Activated CD4-positive, alpha-beta memory T cell treated with anti-CD3 and anti-CD28 coated beads, Interleukin-2, amount 10 ng/mL, durations not matched to agents 7 days and 5 days (primary cell): ENCODE measurements around the gene SNX27. TPM values are rescaled to one million over a fixed set of nuclear protein-coding genes. Genes with fewer than 3 reads are reported as not detected.
"Not testable (repeated sequence)": the region's sequence is repeated elsewhere in the genome, so short reads cannot be mapped to it uniquely, and the experiment has no call there.

Source experiments
- CTCF ChIA-PET: fragments of 350-600 bp; sonication (Branson Sonifier 250); formaldehyde crosslinking; loops from one replicate; lab custom pipeline; 2021; ENCODE audit warnings: antibody characterized with exemption, inconsistent platforms; lab: Charles Lee
- POLR2A ChIA-PET: fragments of 350-600 bp; sonication (Branson Sonifier 250); formaldehyde crosslinking; loops from one replicate; lab custom pipeline; 2021; ENCODE audit warnings: antibody characterized with exemption; lab: Charles Lee
- DNase-seq: peaks from one replicate; pipeline ENCODE4 v3.0.0-alpha.2; 2020
- H3K27ac Mint-ChIP-seq: one replicate; pipeline ENCODE4 v1.8.0; 2021; ENCODE audit warnings: mild to moderate bottlenecking, mixed read lengths
- H3K27me3 Mint-ChIP-seq: one replicate; pipeline ENCODE4 v1.8.0; 2021; ENCODE audit warnings: mixed read lengths
- H3K36me3 Mint-ChIP-seq: one replicate; pipeline ENCODE4 v1.8.0; 2021; ENCODE audit warnings: low read depth, mixed read lengths
- H3K4me1 Mint-ChIP-seq: one replicate; pipeline ENCODE4 v1.8.0; 2021; ENCODE audit warnings: mixed read lengths
- H3K4me3 Mint-ChIP-seq: one replicate; pipeline ENCODE4 v1.8.0; 2021; ENCODE audit warnings: mild to moderate bottlenecking, mixed read lengths
- H3K9me3 Mint-ChIP-seq: one replicate; pipeline ENCODE4 v1.8.0; 2021; ENCODE audit warnings: mixed read lengths
- total RNA-seq, 2 experiments: library from RNA; stranded (reverse); gene quantifications; one replicate each; pipeline ENCODE4 v1.2.3, GENCODE V29; 2021

The SNX27 gene
- total RNA-seq, 2 experiments from 2014 or later = 28.9 to 29.6 TPM

DNA sequence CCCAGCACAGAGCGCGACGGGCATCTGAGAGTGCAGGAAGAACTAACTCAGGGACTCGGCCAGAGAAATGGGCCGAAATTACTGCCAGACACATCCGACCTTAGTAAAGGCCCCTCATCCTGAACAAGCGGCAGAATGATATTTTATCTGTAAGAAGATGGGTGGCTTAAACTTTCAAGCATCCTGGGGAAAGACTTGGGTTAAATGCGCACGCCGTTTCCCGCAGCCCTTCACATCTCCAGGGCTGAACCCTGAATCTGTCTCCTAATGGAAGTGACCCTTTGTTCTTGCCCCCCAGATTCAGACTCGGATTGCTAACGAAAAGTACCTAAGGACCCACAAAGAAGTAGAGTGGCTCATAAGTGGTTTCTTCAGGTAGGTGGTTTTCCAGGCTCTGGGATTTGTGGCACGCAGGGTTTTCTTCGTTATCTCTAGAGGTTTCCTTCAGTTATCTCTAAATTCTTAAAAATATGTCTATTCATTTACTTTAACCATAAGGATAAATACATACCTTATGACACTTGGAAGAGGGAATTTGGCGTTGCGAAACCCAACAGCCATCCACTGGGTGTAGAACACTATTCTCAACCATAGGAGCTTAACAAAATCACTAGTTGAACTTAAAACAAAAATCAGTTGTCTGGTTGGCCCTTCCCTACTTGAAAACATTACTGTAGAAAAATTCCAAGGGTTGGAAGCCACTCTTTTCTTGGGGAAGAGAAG lies 110.1 kb downstream of the SNX27 start:
- Mint-ChIP-seq H3K4me3 (peak overlapping the region; percentile 52), H3K36me3 (no peaks in the 10 kb centered on the region), H3K27me3 (peaks cover 67% of the 10 kb centered on the region), H3K4me1 (peaks cover 20% of the 10 kb centered on the region), H3K27ac (no peak overlapping the region), H3K9me3 (no peaks in the 10 kb centered on the region)
- ChIA-PET POLR2A (no interaction called here), CTCF (interaction anchor here (2.5 kb wide), 1 partner anchor 13 kb away, joined by 10 read pairs; no protein-coding TSS in a partner anchor)
- DNase-seq = no peak

DNA sequence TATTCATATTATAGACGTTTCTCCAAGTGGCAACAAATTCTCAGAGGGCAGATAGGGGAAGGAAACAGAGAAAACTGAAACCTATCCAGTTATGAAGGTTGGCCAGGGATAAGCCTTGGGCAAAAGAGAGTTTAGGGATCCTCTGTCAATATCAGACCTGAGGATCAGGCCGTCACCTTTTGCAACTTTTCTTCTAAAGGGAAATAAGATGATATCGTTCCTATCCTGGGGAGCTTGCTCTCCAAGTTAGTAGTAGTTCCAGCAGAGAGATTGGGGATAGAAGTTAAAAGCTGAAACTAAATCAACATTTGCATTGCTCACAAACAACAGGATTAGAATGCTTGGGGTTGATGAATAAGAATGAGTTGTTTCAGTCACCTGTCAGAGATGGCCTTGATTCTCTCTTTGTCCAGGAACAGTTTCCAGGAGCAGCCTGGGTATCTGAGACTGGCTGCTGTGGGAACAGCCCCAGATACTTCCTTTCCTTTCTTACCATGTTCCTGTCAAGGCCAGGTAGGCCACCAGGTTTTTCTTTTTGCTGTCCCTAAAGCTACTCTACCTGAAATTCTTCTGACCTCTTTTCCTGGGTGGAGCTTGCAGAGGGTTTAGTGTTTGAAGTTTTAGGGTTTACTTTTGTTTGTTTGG lies 112.0 kb downstream of the SNX27 start:
- Mint-ChIP-seq H3K27ac (no peak overlapping the region), H3K27me3 (peaks cover 62% of the 10 kb centered on the region), H3K36me3 (no peaks in the 10 kb centered on the region), H3K4me1 (peaks cover 18% of the 10 kb centered on the region), H3K9me3 (no peaks in the 10 kb centered on the region), H3K4me3 (no peak overlapping the region)
- no peak for DNase-seq
- CTCF ChIA-PET = interaction anchor here (2.5 kb wide), 1 partner anchor 11 kb away, joined by 10 read pairs; no protein-coding TSS in a partner anchor
- POLR2A ChIA-PET = no interaction called here

DNA sequence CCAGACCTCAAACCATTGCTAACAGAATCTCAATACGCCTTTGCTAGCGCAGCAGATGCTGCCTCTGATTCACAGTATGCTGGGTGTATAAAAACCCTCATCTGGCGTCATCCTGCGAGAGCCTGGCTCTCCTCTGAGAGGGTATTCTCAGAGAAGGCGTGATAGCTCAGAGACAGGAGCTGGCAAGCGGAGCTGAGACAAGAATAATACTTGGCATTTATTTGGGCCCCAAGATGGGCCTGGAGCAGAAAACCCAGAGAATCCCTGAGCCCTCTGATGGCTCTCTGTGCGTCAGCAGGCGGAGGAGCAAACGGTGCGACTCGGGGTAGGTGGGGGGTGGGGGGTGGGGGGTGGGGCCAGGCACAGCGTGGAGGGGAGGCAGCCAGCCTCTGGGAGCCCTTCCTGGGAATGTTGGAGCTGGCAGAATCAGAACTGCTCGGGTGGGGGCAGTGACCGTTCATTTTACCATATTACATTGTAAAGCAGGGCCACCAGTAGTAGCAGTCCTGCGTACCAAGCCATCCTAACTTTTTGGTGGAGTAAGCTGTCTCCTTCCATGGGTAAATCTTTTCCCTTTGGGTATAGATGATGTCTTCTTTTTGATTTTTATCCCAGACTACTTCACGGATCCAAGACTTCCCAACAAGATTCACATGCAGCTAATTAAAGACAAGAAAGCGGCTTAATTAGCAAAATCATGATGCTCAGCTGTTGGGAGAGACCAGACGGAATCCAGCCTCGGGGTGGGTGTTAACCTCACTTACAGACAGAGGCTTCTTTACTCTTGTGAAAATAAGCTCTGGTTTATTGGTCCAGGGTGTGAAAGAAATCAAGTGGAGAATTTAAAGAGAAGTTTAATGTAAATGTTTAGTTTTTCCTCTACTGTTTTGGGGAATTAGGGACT lies 116.6 kb downstream of the SNX27 start:
- Mint-ChIP-seq H3K27me3 (peaks cover 43% of the 10 kb centered on the region), H3K27ac (no peak overlapping the region), H3K9me3 (no peaks in the 10 kb centered on the region), H3K4me3 (no peak overlapping the region), H3K36me3 (no peaks in the 10 kb centered on the region), H3K4me1 (no peaks in the 10 kb centered on the region)
- no peak for DNase-seq
- POLR2A ChIA-PET = no interaction called here
- CTCF ChIA-PET = interaction anchor here (0.9 kb wide), 1 partner anchor 131 kb away, joined by 3 read pairs; no protein-coding TSS in a partner anchor

DNA sequence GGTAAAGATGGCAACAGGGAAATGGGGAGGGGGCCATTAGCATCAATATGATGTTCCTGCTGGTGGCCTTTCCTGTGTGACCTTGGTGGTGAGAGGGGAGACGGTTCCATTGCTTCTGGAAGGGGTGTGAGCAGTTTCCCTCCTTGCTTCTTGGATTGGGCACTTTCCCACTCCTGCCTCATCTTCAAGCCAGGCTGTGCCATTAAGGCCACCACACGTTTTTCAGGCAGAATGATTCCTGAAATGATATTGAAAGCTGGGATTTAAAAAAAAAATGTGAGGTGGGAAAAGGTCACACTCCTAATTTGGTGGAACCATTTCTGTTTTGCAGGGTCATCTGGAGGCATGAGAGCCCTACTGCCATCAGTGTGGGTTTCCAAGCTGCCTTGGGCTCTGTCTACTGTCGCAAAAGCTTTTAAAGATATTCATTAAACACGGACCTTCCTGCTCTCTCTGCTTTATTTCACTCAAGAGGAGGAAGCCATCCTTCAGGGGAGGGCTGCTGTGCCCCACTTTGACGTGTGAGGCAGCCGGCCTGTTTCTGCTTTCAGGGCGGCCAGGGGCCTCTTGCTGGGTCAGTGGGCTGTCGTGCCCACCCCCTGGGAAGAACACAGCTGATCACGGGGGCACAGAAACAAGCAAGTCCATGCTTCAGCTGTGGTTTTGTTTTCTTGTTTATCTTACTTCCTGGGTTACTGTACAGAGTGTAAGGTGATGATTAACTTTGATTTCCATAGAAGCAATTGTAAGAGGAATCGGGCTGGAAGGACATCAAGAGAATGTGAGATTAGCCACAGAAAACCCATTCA lies 117.5 kb downstream of the SNX27 start:
- no peak overlapping the region for H3K4me3 Mint-ChIP-seq
- CTCF ChIA-PET = no interaction called here
- H3K9me3 Mint-ChIP-seq = no peaks in the 10 kb centered on the region
- DNase-seq = no peak
- H3K4me1 Mint-ChIP-seq = no peaks in the 10 kb centered on the region
- POLR2A ChIA-PET = interaction anchor here (1.0 kb wide), 1 partner anchor 14 kb away, joined by 3 read pairs; no protein-coding TSS in a partner anchor
- H3K27me3 Mint-ChIP-seq = peaks cover 39% of the 10 kb centered on the region
- H3K36me3 Mint-ChIP-seq = no peaks in the 10 kb centered on the region
- H3K27ac Mint-ChIP-seq = no peak overlapping the region

DNA sequence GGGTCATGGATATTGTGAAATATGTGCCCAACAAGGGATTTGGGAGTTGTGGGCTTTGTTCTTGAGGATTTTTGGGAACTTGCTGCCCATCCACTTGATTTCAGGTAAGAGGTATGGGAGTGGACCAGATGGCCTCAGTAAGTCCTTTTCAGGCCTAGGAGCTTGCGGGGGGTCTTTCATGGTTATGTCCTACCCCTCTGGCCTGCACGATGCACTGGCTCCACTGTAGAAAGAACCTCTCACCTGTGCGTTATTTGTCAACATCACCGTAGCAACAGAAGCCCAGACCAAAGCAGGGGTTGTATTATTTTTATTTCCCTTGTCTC lies 118.1 kb downstream of the SNX27 start:
- Mint-ChIP-seq H3K27ac (no peak overlapping the region), H3K4me1 (no peaks in the 10 kb centered on the region), H3K27me3 (peaks cover 37% of the 10 kb centered on the region), H3K36me3 (no peaks in the 10 kb centered on the region), H3K4me3 (no peak overlapping the region), H3K9me3 (no peaks in the 10 kb centered on the region)
- ChIA-PET CTCF (no interaction called here), POLR2A (interaction anchor here (1.0 kb wide), 1 partner anchor 14 kb away, joined by 3 read pairs; no protein-coding TSS in a partner anchor)
- DNase-seq = no peak

DNA sequence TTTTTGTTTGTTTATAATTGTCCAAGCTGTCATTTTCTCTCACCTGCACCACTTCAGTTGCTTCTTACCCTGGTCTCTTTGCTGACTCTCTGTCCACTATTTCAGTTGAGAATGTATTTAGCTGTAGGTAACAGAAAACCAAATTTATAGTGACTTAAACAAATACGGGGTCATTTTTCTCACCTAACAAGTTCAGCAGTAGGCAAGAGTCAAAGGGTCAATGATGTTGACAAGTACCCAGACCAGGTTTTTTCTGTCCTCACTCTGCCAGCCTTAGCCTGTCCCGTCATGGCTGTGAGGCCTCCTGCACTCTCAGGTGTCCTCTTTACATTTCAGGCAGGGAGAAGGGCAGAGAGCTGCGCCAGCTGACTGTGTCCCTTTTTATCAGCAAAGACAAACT lies 121.3 kb downstream of the SNX27 start:
- Mint-ChIP-seq H3K9me3 (peaks cover 11% of the 10 kb centered on the region), H3K36me3 (peaks cover 6% of the 10 kb centered on the region), H3K4me3 (no peak overlapping the region), H3K27me3 (peaks cover 19% of the 10 kb centered on the region), H3K27ac (no peak overlapping the region), H3K4me1 (no peaks in the 10 kb centered on the region)
- CTCF ChIA-PET = interaction anchor here (2.3 to 2.9 kb wide), 3 partner anchors 12 to 289 kb away, joined by 8 to 11 read pairs (median 10); no protein-coding TSS in a partner anchor
- no peak for DNase-seq
- POLR2A ChIA-PET = interaction anchor here (1.3 kb wide), 1 partner anchor 30 kb away, joined by 3 read pairs; the partner anchor contains the start of gene MRPL9

DNA sequence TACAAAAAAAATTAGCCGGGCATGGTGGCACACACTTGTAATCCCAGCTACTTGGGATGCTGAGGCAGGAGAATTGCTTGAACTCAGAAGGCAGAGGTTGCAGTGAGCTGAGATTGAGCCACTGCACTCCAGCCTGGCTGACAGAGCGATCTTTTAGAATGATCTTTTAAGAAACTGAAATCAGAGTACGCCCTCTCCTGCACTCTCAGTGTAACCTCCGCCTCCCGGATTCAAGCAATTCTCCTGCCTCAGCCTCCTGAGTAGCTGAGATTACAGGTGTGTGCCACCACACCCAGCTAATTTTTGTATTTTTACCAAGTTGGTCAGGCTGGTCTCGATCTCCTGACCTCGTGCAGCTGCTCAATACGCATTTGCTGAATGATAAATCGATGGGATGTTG lies 122.1 kb downstream of the SNX27 start:
- not testable (repeated sequence) for H3K4me1 Mint-ChIP-seq, H3K36me3 Mint-ChIP-seq, H3K4me3 Mint-ChIP-seq, DNase-seq, H3K27ac Mint-ChIP-seq
- H3K9me3 Mint-ChIP-seq = peaks cover 15% of the 10 kb centered on the region
- H3K27me3 Mint-ChIP-seq = peaks cover 14% of the 10 kb centered on the region
- ChIA-PET POLR2A (interaction anchor here (1.3 kb wide), 1 partner anchor 78 kb away, joined by 3 read pairs; no protein-coding TSS in a partner anchor), CTCF (interaction anchor here (0.9 to 2.9 kb wide), 13 partner anchors 11 to 436 kb away, joined by 3 to 17 read pairs (median 5); partner anchors contain the start of genes CELF3 and RIIAD1)

DNA sequence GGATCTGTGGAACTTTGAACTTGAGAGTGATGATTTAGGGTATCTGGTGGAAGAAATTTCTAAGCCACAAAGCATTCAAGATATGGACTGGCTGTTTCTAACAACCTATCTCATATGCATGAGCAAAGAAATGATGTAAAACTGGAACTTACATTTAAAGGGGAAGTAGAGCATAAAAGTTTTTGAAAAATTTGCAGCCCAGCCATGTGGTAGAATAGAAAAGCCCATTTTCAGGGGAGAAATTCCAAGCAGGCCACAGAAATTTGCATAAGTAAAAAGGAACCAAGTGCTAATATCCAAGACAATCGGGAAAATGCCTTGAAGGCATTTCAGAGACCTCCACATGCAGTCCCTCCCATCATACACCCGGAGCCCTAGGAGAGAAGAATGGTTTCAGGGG lies 125.2 kb downstream of the SNX27 start:
- Mint-ChIP-seq H3K27ac (no peak overlapping the region), H3K36me3 (peaks cover 7% of the 10 kb centered on the region), H3K4me1 (peaks cover 7% of the 10 kb centered on the region), H3K9me3 (peaks cover 15% of the 10 kb centered on the region), H3K4me3 (no peak overlapping the region), H3K27me3 (peaks cover 5% of the 10 kb centered on the region)
- CTCF ChIA-PET = no interaction called here
- no peak for DNase-seq
- POLR2A ChIA-PET = no interaction called here

DNA sequence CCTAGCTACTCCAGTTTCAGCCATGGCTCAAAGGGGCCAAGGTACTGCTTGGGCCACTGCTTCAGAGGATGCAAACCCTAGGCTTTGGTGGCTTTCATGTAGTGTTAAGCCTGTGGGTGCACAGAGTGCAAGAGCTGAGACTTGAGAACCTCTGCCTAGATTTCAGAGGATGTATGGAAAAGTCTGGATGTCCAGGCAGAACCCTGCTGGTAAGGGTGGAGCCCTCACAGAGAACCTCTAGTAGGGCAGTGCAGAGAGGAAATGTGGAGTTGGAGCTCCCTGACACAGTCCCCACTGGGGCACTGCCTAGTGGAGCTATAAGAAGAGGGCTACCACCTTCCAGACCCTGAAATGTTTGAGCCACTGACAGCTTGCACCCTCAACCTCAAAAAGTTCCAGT lies 125.6 kb downstream of the SNX27 start:
- Mint-ChIP-seq H3K27ac (no peak overlapping the region), H3K4me3 (no peak overlapping the region), H3K4me1 (peaks cover 7% of the 10 kb centered on the region), H3K9me3 (peaks cover 15% of the 10 kb centered on the region), H3K36me3 (peaks cover 7% of the 10 kb centered on the region), H3K27me3 (peaks cover 6% of the 10 kb centered on the region)
- ChIA-PET POLR2A (no interaction called here), CTCF (no interaction called here)
- no peak for DNase-seq

DNA sequence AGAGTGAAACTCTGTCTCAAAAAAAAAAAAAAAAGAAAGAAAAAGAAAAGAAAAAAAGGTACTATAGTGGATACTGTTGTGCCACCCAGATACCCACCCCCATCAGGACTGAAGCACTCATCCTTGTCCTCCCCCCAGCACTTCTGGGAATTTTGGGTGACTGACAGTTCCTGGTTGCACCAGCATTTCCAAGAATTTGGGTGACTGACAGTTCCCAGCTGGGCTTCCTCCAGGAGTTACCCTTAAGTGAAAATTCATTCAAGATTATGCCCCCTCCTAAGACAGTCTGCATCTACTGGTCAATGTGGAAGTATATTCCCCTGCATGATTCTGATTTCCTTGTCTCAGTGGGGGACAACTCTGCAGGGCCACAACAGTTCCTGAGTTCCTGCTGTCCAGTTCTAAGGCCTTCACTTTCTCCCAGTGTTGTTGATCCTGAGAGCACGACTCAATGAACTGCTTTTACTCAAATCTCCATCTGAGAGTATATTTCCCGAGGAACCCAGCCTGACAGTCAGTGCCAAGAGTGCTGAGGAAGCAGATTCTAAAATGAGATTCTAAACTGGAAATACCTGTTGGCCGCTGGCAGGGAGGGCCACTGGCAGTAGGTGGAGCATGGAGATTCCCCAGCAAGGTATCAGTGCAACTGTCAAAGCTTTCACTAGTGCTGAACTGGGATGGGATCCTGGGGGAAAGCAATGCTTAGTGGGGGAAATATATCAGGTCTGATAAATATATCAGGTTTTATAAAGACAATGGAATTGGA lies 127.9 kb downstream of the SNX27 start:
- H3K4me1 Mint-ChIP-seq = peaks cover 7% of the 10 kb centered on the region
- no peak for DNase-seq
- ChIA-PET CTCF (interaction anchor here (0.7 kb wide), 1 partner anchor 76 kb away, joined by 4 read pairs; no protein-coding TSS in a partner anchor), POLR2A (no interaction called here)
- H3K27ac Mint-ChIP-seq = no peak overlapping the region
- peaks cover 7% of the 10 kb centered on the region for H3K36me3 Mint-ChIP-seq
- no peak overlapping the region for H3K4me3 Mint-ChIP-seq
- H3K9me3 Mint-ChIP-seq = peaks cover 15% of the 10 kb centered on the region
- peaks cover 12% of the 10 kb centered on the region for H3K27me3 Mint-ChIP-seq

DNA sequence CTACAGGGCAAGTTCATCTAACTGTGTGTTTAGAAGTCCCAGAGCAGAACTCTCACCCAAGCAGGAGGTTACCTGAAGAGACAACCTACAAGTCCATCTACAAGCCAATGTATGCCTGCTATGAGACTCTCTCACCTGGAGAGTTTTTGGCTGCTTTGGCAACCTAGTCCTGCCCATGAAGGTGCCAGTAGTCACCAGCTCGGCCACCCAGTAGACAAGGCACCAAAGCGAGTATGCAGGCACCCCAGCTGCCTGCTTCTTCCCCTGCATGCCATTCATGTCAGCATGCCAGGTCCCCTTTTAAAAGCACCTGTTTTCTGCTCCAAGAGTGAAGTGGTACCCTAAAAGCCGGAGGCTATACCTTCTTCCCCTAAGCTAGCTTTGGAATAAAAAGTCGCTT lies 129.7 kb downstream of the SNX27 start:
- Mint-ChIP-seq H3K4me1 (peaks cover 7% of the 10 kb centered on the region), H3K27ac (no peak overlapping the region), H3K9me3 (peaks cover 15% of the 10 kb centered on the region), H3K27me3 (peaks cover 23% of the 10 kb centered on the region), H3K4me3 (no peak overlapping the region), H3K36me3 (peaks cover 7% of the 10 kb centered on the region)
- ChIA-PET POLR2A (no interaction called here), CTCF (interaction anchor here (1.2 kb wide), 1 partner anchor 95 kb away, joined by 3 read pairs; no protein-coding TSS in a partner anchor)
- DNase-seq = no peak
